ENCODE measurements around the gene HTR1E.

- no peak for TF ChIP-seq CTCF (IDR thresholded peaks at IDR 0.05)
- TF ChIP-seq POLR2A (IDR thresholded peaks at IDR 0.05): no peak
Observed at GRCh38 chr6:86952991-86953390, 15.7 kb downstream of the HTR1E start.
